ENCODE measurements around the gene NKX6-2. TPM values are rescaled to one million over a fixed set of nuclear protein-coding genes. Genes with fewer than 3 reads are reported as not detected.

NKX6-2 gene
- total and polyA plus RNA-seq, 11 donors = 0.03 to 0.27 TPM; not detected in 9

- no peak overlapping the region for H3K4me3 ChIP-seq
- no peak for TF ChIP-seq CTCF (IDR thresholded peaks at IDR 0.05)
- intact Hi-C loops (cut with DNase I) = no loop called here
- WGBS, 4 donors = 80 to 83% (median 81%) methylated on average over 30 to 34 of the region's 34 CpGs
- no peaks in the 10 kb centered on the region for H3K4me1 ChIP-seq
- peak in 2 of 5 donors; percentile 2 to 11 for DNase-seq
- H3K36me3 ChIP-seq = no peaks in the 10 kb centered on the region
- peak in 1 of 4 donors; percentile 12 for ATAC-seq
- H3K27ac ChIP-seq = no peak overlapping the region
- H3K27me3 ChIP-seq = peaks cover 0 to 6% (median 0%) of the 10 kb centered on the region in 9 donors
- H3K9me3 ChIP-seq = peaks cover 0 to 7% (median 2%) of the 10 kb centered on the region in 12 donors
Measured at GRCh38 chr10:132803416-132804210, 17.7 kb upstream of the NKX6-2 start.

- no peak overlapping the region for H3K27ac ChIP-seq
- H3K27me3 ChIP-seq = peaks cover 0 to 4% (median 0%) of the 10 kb centered on the region in 9 donors
- no peak overlapping the region for H3K4me3 ChIP-seq
- WGBS, 4 donors = 76 to 82% (median 78%) methylated on average over 13 to 16 of the region's 16 CpGs
- H3K9me3 ChIP-seq = peaks cover 0 to 7% (median 2%) of the 10 kb centered on the region in 12 donors
- ATAC-seq (no peak), DNase-seq (peak in 2 of 5 donors; percentile 9 to 10)
- no peaks in the 10 kb centered on the region for H3K4me1 ChIP-seq
- H3K36me3 ChIP-seq = no peaks in the 10 kb centered on the region
- intact Hi-C loops (cut with DNase I) = no loop called here
- no peak for TF ChIP-seq POLR2A (IDR thresholded peaks at IDR 0.05)
Measured at GRCh38 chr10:132802694-132803320, 16.9 kb upstream of the NKX6-2 start.

GRCh38 chr10:132802048-132802447 is 16.1 kb upstream of the NKX6-2 start:
- H3K4me1 ChIP-seq = no peaks in the 10 kb centered on the region
- H3K4me3 ChIP-seq = no peak overlapping the region
- ATAC-seq (no peak), DNase-seq (peak in 2 of 5 donors; percentile 1 to 17)
- intact Hi-C loops (cut with DNase I) = no loop called here
- TF ChIP-seq POLR2A (IDR thresholded peaks at IDR 0.05) (no peak), CTCF (IDR thresholded peaks at IDR 0.05) (no peak)
- H3K9me3 ChIP-seq = peaks cover 0 to 7% (median 2%) of the 10 kb centered on the region in 12 donors
- no peaks in the 10 kb centered on the region for H3K36me3 ChIP-seq
- 80 to 88% (median 84%) methylated on average over 8 of the region's 8 CpGs for WGBS, 4 donors
- no peaks in the 10 kb centered on the region for H3K27me3 ChIP-seq
- no peak overlapping the region for H3K27ac ChIP-seq

GRCh38 chr10:132799865-132800264 is 13.9 kb upstream of the NKX6-2 start:
- Histone ChIP-seq H3K9me3 (peaks cover 0 to 7% (median 2%) of the 10 kb centered on the region in 12 donors), H3K27ac (no peak overlapping the region), H3K27me3 (peaks cover 0 to 5% (median 0%) of the 10 kb centered on the region in 9 donors), H3K36me3 (no peaks in the 10 kb centered on the region), H3K4me3 (no peak overlapping the region), H3K4me1 (no peaks in the 10 kb centered on the region)
- 83 to 90% (median 85%) methylated on average over 11 of the region's 11 CpGs for WGBS, 4 donors
- DNase-seq (peak in 2 of 5 donors; percentile 7 to 19), ATAC-seq (no peak)
- intact Hi-C loops (cut with DNase I) = no loop called here
- TF ChIP-seq POLR2A (IDR thresholded peaks at IDR 0.05) = no peak
- TF ChIP-seq CTCF (IDR thresholded peaks at IDR 0.05) = no peak
